Posterior vena cava (tissue), 2 donors: ENCODE measurements around the gene MAMLD1. TPM values are rescaled to one million over a fixed set of nuclear protein-coding genes. Genes with fewer than 3 reads are reported as not detected.

Experiments used
- DNase-seq: peaks from one replicate; pipeline ENCODE4 v3.0.0-alpha.2; 2020; ENCODE audit warnings: low spot score
- intact Hi-C, 2 donors: fragments of 100-400 bp; cut with DNase I; formaldehyde crosslinking; loops; one replicate each; pipeline versions ENCODE4 v1.14.1 to v1.14.2; 2022 to 2023
- total RNA-seq, 2 donors: library from RNA; stranded (reverse); fragmentation: NEBNext Ultra II Directional; extraction: Animal tissue kit (Norgen Biotek cat#: 25700); gene quantifications; one replicate each; pipeline ENCODE4 v1.2.1, GENCODE V29; 2021
- donor health status: DM: yes; HTN: yes; CAD: no.
- donor health status: DM: yes; HTN: yes; CAD: no.

The MAMLD1 gene
- total RNA-seq, 2 donors from 2014 or later, result 10.9 to 12.8 TPM

DNA sequence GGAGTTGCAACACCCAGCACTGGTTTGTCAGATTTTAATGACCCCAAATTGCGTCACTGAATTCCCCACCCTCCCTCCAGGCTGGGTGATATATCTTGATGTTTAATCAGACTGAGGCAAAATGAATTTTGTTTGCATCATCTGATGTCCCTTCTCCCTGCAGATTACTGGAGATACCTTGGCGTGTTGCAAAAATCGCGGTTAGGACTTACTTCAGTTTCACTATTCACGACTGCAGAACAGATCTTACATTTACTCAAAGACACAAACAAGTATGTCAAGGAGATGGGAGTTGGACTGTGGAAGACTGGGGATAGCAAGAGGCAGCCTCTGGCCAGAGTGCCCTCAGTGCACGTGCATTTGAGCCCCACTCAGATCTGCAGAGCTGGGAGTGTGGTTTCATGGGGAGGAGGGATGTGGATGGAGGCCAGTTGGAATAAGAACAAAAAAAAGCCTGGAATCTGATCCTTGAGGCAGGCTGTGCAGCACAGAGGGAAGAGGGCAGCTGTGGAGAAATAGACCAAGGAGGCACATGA is 113.1 kb downstream of the MAMLD1 start:
- intact Hi-C loops, result no loop called here
- no peak for DNase-seq

- intact Hi-C loops, result no loop called here
These were observed 114.3 kb downstream of the MAMLD1 start for GRCh38 chrX:150477371-150477770.

GRCh38 chrX:150478496-150479492 is 115.7 kb downstream of the MAMLD1 start:
- no peak for DNase-seq
- intact Hi-C loops, result no loop called here

More at GRCh38 chrX:150477371-150477770, 114.3 kb downstream of the MAMLD1 start:
- no peak for DNase-seq

DNA sequence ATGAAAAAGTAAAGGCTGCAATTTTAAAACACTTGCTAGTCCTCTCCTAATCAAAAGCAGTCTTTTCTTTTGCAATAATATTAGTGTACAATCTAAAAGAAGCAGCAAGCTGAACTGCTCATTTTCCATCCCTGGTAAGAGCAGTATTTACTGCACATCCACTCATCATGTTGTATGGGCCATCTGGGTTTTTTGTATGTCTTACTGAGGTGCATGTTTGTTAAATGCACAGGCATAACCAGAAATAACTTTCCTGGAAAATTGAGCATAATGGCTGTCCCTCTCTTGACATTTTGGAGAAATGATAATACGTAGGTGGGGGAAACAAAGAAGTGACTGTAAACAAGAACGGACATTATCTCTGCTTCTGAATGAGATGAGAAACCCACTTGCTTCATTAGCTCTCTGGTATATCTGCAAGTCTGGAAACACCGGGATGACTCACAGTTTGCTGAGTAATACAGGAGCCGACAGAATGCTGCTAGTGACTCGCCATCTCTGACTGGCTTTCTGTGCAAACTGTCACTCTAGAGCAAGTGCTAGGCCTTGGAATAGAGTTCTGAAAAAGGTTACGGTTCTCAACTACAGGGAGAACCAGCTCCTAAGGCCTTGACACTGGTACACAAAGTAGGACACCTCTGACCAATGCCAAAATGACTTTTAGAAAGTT is 119.6 kb downstream of the MAMLD1 start:
- intact Hi-C loops, result no loop called here
- no peak for DNase-seq

GRCh38 chrX:150483356-150483985 is 120.4 kb downstream of the MAMLD1 start:
- DNase-seq, result no peak
- intact Hi-C loops, result no loop called here

DNA sequence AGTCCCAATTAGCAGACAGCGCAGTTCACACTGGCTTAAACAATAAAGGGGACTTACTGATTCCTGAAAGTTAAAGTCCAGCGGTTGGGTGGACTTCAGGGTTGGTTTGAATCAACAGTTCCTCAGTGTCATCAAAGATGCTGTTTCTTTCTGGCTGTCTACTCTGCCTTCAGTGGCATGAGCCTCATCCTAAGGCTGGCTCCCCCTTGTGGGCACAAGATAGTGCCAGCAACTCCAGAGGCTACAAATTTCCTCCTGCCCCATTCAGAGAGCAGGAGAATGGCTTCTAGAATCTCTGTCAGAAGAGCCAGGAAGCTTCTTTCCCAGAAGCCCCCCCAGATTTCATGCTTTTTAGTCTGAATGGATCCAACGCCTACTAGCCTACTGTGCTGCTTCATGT is 122.9 kb downstream of the MAMLD1 start:
- DNase-seq, result no peak
- intact Hi-C loops, result loop anchor here in 1 of 2 donors (5.0 kb wide), 1 partner anchor 524 kb away; no protein-coding TSS in a partner anchor

DNA sequence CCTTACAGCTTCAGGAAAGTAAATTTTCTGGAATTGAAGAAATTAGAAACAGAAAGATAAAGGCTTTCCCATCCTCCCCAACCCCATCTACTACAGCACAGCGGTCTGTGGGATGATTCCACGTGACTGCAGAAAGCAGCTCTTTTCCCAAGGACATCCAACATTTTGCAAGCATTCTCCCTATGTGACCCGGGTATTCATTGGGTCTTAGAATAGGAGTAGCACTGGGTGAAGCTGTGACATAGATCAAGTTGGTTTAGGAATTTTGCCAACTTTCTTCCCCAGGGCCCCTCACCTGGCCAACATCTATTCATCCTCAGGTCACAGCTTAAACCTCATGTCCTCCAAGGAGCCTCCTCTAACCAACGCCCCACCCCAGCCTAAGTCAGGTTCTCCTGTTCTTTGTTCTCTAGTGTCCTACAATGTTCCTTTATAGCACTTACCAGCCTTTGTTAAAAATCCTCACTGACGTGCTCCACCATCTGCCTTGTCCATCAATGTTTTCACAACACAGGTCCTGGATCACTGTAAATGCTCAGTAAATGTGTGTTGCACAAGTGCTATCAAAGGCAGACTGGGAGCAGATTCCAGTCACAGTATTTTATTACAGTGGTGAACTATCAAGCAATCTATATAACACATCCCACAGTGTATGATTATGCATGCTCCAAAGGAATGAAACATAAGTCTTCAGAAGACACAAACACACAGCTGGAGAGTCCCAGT is 124.4 kb downstream of the MAMLD1 start:
- no peak for DNase-seq
- intact Hi-C loops, result loop anchor here in 1 of 2 donors (5.0 kb wide), 1 partner anchor 525 kb away; no protein-coding TSS in a partner anchor

- intact Hi-C loops, result loop anchor here (5.0 to 10.0 kb wide), 2 partner anchors 235 to 527 kb away; no protein-coding TSS in a partner anchor
- DNase-seq, result no peak
These were observed 126.4 kb downstream of the MAMLD1 start for GRCh38 chrX:150489359-150490015.

- DNase-seq, result no peak
- intact Hi-C loops, result loop anchor here in 1 of 2 donors (10.0 kb wide), 1 partner anchor 241 kb away; no protein-coding TSS in a partner anchor
These were observed 132.4 kb downstream of the MAMLD1 start for GRCh38 chrX:150495496-150495895.

DNA sequence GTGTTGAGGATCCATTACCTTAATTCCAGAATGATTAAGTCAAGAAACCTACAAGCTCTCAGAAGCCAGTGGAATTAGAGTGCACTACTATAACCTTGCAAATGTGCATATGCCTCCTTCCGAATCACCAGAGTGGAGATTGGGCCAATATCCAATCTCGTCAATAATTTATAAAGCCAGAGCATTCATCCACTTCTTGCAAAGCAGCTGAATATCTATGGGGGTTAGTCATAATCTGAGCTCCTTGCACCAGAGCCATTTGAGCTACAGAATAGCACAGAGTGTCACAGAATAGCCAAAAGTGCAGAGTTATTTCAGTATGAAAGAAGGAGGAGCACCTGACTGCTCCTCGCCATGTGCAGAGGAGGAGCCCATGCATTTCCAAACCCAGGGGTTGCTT is 136.1 kb downstream of the MAMLD1 start:
- intact Hi-C loops, result loop anchor here in 1 of 2 donors (10.0 kb wide), 1 partner anchor 244 kb away; no protein-coding TSS in a partner anchor
- no peak for DNase-seq

GRCh38 chrX:150502091-150502490 is 139.0 kb downstream of the MAMLD1 start:
- intact Hi-C loops, result no loop called here
- no peak for DNase-seq

DNA sequence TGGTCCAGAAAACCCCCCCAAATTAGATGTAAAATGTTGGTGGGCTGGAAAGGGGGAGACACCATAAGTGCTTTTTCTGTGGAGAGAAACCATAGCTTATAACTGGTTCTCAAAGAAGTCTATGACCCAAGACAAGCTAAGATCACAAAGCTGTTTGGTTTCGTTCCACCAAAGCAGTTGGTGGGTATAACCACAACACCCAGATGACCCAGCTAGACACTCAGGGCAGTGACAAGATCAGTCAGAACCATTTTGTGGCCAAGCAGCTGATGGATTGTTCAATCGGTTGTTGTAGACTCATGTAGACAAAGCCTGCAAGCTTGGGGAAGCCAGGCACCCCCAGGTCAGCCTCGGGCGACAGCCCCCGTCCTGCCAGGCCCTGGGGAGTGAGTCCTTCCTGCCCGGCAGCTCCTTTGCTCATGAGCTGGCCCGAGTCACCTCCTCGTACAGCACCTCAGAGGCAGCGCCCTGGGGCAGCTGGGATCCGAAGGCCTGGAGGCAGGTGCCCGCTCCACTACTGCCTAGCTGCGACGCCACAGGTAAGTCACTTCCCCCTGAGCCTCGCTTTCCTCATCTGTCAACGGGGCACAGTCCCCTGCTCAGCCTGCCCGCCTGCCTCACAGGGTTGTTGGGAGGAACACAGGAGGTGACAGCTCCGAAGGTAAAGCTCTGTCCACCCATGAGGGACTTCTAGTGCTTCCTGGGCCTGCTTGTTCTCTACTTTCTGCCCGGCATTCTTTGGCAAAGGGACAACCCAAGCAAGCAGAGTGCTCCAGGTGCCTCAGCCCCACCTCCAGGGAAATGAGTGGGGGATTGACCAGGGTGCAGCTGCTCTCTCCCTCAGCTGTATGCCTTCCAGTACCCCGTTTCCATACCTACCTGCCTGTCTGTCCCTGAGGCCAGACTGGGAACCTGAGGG is 140.1 kb downstream of the MAMLD1 start:
- DNase-seq, result no peak
- intact Hi-C loops, result no loop called here

DNA sequence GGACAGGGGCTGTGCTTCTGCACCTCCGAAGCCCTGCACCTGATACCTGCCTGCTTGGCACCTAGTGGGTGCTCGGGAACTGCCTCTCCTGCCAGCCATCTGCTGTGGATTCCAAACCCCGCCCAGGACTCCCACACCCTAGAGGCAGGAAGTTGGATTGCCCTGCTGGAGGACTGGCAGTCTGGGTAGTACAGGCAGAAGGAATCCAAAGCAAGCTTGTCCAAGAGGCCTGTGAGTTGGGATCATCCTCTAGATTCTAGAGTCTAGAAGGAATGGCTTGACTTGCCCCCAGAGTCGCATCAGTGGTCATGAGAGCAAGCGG is 140.7 kb downstream of the MAMLD1 start:
- no peak for DNase-seq
- intact Hi-C loops, result no loop called here

- no peak for DNase-seq
- intact Hi-C loops, result no loop called here
These were observed 141.5 kb downstream of the MAMLD1 start for GRCh38 chrX:150504397-150505182.

GRCh38 chrX:150506020-150506419 is 142.9 kb downstream of the MAMLD1 start:
- no peak for DNase-seq
- intact Hi-C loops, result no loop called here

- no peak for DNase-seq
- intact Hi-C loops, result no loop called here
These were observed 143.4 kb downstream of the MAMLD1 start for GRCh38 chrX:150506486-150506885.
